ENCODE results near the gene KRTAP10-2.
"Not testable (repeated sequence)": the region's sequence is repeated elsewhere in the genome, so short reads cannot be mapped to it uniquely, and the experiment has no call there.

Gene KRTAP10-2

GRCh38 chr21:44551340-44551961, at the start of gene KRTAP10-2:
Gene KRTAP10-2 (minus strand): TSS chr21:44551505. CDS start chr21:44551458, 47 bp downstream.
- DNase-seq (ENCODE audit: low read depth, low spot score) = no peak
- no peak within 1 kb of the TSS for H3K27ac ChIP-seq

DNA sequence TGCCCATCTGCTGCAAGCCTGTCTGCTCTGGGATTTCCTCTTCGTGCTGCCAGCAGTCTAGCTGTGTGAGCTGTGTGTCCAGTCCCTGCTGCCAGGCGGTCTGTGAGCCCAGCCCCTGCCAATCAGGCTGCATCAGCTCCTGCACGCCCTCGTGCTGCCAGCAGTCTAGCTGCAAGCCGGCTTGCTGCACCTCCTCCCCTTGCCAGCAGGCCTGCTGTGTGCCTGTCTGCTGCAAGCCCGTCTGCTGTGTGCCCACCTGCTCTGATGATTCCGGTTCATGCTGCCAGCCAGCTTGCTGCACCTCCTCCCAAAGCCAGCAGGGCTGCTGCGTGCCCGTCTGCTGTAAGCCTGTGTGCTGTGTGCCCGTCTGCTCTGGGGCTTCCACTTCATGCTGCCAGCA, 49.8 kb upstream of the KRTAP10-2 start:
- not testable (repeated sequence) for H3K27ac ChIP-seq; DNase-seq (ENCODE audit: low read depth, low spot score)

GRCh38 chr21:44600118-44600978, 49.0 kb upstream of the KRTAP10-2 start, which contains the start of gene KRTAP10-7:
Gene KRTAP10-7 (plus strand): TSS chr21:44600597. CDS start chr21:44600622, 25 bp downstream.
- not testable (repeated sequence) for H3K27ac ChIP-seq; DNase-seq (ENCODE audit: low read depth, low spot score)

DNA sequence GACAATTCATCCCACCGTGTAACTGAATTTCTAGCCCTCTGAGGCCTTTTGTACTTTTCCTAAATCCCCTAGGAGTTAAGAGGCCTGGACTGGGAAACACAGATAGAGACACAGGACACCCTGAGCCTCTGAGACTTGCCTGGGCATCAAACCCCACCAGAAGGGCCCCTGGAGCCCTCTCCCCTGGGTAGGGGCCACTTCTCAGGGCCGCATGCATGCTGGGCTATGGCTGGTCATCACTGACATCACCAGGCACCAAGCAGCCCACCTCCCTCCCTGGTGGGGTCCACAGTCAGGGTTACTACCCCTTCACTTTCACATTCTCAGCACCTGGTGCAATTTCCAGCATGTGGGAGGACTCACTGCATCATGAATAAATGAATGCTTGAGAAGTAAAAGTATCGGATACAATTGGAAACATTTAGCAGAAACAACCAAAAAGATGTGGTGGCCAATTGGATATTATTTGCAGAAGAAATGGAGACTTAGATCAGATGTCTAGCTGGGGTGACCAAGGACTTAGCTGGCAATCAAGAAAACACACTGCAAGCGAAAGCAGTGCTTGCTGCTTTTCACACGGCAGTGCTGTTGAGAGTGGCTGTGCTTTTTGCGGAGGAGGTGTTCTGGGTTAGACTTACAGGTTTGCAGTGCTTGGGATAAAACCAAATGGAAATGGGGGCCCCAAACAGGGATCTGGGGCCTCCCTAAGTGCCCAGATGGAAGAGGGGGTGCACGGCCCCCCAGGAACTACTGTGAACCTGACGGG, 48.1 kb upstream of the KRTAP10-2 start:
- DNase-seq (ENCODE audit: low read depth, low spot score) = no peak
- H3K27ac ChIP-seq = no peak overlapping the region

- no peak for DNase-seq (ENCODE audit: low read depth, low spot score)
Observed at GRCh38 chr21:44598061-44598460, 46.8 kb upstream of the KRTAP10-2 start.

GRCh38 chr21:44596068-44596725, 44.9 kb upstream of the KRTAP10-2 start:
- peak; percentile 52 for DNase-seq (ENCODE audit: low read depth, low spot score)
- no peak overlapping the region for H3K27ac ChIP-seq

More at GRCh38 chr21:44598061-44598460, 46.8 kb upstream of the KRTAP10-2 start:
- no peak overlapping the region for H3K27ac ChIP-seq

- no peak overlapping the region for H3K27ac ChIP-seq
- no peak for DNase-seq (ENCODE audit: low read depth, low spot score)
Observed at GRCh38 chr21:44595524-44595923, 44.2 kb upstream of the KRTAP10-2 start.

- DNase-seq (ENCODE audit: low read depth, low spot score) = no peak
- no peak overlapping the region for H3K27ac ChIP-seq
Observed at GRCh38 chr21:44594406-44594916, 43.2 kb upstream of the KRTAP10-2 start.

- DNase-seq (ENCODE audit: low read depth, low spot score) = no peak
Observed at GRCh38 chr21:44593598-44594405, 42.5 kb upstream of the KRTAP10-2 start.

GRCh38 chr21:44592446-44593311, 41.4 kb upstream of the KRTAP10-2 start, which contains the start of gene KRTAP10-6:
Gene KRTAP10-6 (minus strand): TSS chr21:44592505. CDS start chr21:44592484, 21 bp downstream.
- DNase-seq (ENCODE audit: low read depth, low spot score) = no peak
- H3K27ac ChIP-seq = no peak within 1 kb of the TSS

More at GRCh38 chr21:44593598-44594405, 42.5 kb upstream of the KRTAP10-2 start:
- no peak overlapping the region for H3K27ac ChIP-seq

DNA sequence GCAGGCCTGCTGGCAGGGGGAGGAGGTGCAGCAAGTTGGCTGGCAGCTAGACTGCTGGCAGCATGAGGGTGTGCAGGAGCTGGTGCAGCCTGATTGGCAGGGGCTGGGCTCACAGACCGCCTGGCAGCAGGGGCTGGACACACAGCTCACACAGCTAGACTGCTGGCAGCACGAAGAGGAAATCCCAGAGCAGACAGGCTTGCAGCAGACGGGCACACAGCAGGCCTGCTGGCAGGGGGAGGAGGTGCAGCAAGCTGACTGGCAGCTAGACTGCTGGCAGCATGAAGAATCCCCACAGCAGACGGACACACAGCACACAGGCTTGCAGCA, 40.5 kb upstream of the KRTAP10-2 start:
- DNase-seq (ENCODE audit: low read depth, low spot score); H3K27ac ChIP-seq: not testable (repeated sequence)

- H3K27ac ChIP-seq; DNase-seq (ENCODE audit: low read depth, low spot score): not testable (repeated sequence)
Observed at GRCh38 chr21:44590897-44591800, 39.8 kb upstream of the KRTAP10-2 start.

- DNase-seq (ENCODE audit: low read depth, low spot score) = no peak
- H3K27ac ChIP-seq = no peak overlapping the region
Observed at GRCh38 chr21:44590311-44590721, 39.0 kb upstream of the KRTAP10-2 start.

DNA sequence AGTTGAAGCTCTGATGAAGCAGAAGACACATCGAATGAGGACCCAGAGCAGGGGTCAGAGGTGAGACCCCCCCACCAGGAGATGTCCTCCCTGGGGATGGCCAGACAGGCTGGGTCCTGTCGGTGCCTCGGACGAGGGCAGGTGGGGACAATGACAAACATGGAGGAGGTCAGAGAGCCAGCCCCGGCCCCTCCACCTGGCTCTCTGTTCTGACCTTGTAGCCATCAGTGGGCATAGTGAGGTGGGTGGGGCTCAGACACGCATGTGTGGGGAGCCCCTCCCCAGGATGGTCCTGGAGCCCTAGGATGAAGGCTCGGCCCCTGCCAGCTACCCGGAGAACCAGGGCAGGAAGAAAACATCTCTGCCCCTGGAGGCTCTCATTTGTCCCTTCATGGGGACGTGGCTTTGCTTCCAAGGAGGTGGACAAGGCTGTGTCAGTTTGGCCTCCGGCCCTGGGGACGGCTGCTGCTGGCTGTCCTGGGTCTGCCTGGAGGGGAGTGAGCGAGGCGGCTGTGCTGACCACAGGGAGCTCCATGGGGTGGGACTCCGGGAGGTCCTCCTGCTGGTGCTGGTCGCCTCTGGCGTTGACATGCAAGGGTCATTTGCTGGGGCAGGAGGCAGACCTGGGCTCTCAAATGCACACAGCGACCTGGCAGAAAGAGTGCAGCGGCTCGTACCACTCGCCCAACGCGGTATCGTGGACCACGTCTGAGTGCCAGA, 38.4 kb upstream of the KRTAP10-2 start:
- DNase-seq (ENCODE audit: low read depth, low spot score) = no peak

DNA sequence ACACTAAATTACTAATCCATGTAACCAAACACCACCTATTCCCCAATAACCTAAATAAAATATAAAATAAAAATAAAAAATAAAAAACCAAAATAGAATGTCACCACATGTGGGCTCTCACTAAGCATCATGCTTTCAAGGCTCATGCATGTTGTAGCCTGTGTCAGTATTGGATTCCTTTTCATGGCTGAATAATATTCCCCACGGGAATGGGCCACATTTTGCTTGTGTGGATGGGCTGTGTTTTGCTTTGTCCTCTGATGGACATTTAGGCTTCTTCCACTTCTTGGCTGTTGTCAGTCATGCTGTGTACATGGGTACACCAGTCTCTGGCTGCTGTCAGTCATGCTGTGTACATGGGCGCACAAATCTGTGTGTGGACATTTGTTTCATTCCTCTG, 37.8 kb upstream of the KRTAP10-2 start:
- DNase-seq (ENCODE audit: low read depth, low spot score) = no peak
- no peak overlapping the region for H3K27ac ChIP-seq

More for the DNA sequence above, 38.4 kb upstream of the KRTAP10-2 start:
- no peak overlapping the region for H3K27ac ChIP-seq

- no peak overlapping the region for H3K27ac ChIP-seq
- no peak for DNase-seq (ENCODE audit: low read depth, low spot score)
Observed at GRCh38 chr21:44585892-44586291, 34.6 kb upstream of the KRTAP10-2 start.

- no peak overlapping the region for H3K27ac ChIP-seq
- no peak for DNase-seq (ENCODE audit: low read depth, low spot score)
Observed at GRCh38 chr21:44583800-44584147, 32.5 kb upstream of the KRTAP10-2 start.

Data from epithelial cell of prostate (primary cell).